ENCODE data around the gene SDK2. TPM values are rescaled to one million over a fixed set of nuclear protein-coding genes. Genes with fewer than 3 reads are reported as not detected.
A peak's percentile ranks its signal among the peaks of the same experiment; 100 is the strongest.

Gene SDK2
- total and polyA plus RNA-seq, 2 of the 8 experiments (the other 6 are each of a cell fraction or from before 2014, with no cell fraction given) = 3.9 to 4.1 TPM

DNA sequence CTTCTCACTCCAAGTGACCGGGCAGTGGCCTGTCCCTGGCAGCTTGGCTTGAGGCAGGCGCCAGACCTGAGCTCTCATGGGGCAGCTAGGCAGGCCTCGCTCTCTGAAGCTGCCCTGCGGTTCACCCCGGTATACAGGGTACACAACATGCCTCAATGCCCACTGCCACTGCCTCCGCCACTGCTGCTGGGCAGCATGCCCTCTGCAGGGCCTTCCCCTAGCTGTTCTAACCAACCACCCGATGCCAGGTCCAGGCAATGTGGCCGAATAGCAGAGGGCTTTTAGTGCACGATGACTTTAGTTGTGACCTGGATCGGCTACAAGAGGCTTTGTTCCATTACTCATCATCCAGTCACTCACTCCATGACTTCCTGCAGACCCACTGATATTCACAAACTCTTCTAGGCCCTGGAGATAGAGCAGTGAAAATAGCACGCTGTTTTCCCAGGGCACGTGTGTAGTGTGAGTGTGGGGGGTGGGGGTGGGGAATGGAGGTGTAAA lies 352.2 kb downstream of the SDK2 start:
- no peak overlapping the region for H2BK5ac ChIP-seq (ENCODE audit: low read depth, low read length)
- POLR2A ChIA-PET (ENCODE audit: partially characterized antibody) = no interaction called here
- peaks cover 14% of the 10 kb centered on the region for H3K79me1 ChIP-seq (ENCODE audit: low read depth, low read length)
- H3K4me3 ChIP-seq (ENCODE audit: extremely low read depth in 1 of 4, insufficient read depth in 2 of 4, low read depth in 3 of 4, low read length in 4 of 4) = no peak overlapping the region
- no peak overlapping the region for H4K91ac ChIP-seq (replicated peaks; ENCODE audit: insufficient read length, low read length)
- DNase-seq (ENCODE audit: low read depth in 1 of 2, low spot score in 2 of 2) (no peak), FAIRE-seq (no peak)
- H2BK20ac ChIP-seq (ENCODE audit: low read length) = no peak overlapping the region
- no peak overlapping the region for H3K4ac ChIP-seq (replicated peaks; ENCODE audit: insufficient read length, low read depth, low read length)
- no peak overlapping the region for H3K27ac ChIP-seq (ENCODE audit: low read depth, low read length)
- H2AFZ ChIP-seq (ENCODE audit: low read length) = no peak overlapping the region
- H4K8ac ChIP-seq (ENCODE audit: extremely low read depth, insufficient read depth, low read length) = no peak overlapping the region
- peaks cover 0 to 5% (median 0%) of the 10 kb centered on the region in 4 experiments; a peak in 1 of 7 replicates for H3K4me1 ChIP-seq (replicated peaks in 1 of 4; ENCODE audit: control insufficient read depth in 3 of 4, insufficient read depth in 4 of 4, low read length in 3 of 4)
- H2BK15ac ChIP-seq (ENCODE audit: low read length) = no peak overlapping the region
- H3K14ac ChIP-seq (ENCODE audit: insufficient read length) = no peak overlapping the region
- no peak overlapping the region for H2AK5ac ChIP-seq (ENCODE audit: low read depth, low read length)
- H4K20me1 ChIP-seq (replicated peaks in 1 of 2; ENCODE audit: control insufficient read depth in 1 of 2, insufficient read depth in 2 of 2, low read length in 2 of 2) = peaks cover 4% of the 10 kb centered on the region in 2 experiments
- H3K36me3 ChIP-seq (ENCODE audit: control insufficient read depth in 2 of 4, insufficient read depth in 4 of 4, low read length in 3 of 4) = no peaks in the 10 kb centered on the region
- WGBS, 2 experiments (ENCODE audit: extremely low coverage in 1 of 2, insufficient coverage in 1 of 2, insufficient read length in 1 of 2, insufficient replicate concordance in 2 of 2, low coverage in 1 of 2, low lambda C conversion rate in 2 of 2, missing lambda C conversion rate in 1 of 2) = 88% methylated on average over 12 of the region's 12 CpGs; no CpG with 5 or more reads in 1 of the 2 experiments
- no peak overlapping the region for H3K4me2 ChIP-seq (ENCODE audit: insufficient read depth in 1 of 2, low read depth in 2 of 2, low read length in 2 of 2)
- H2BK12ac ChIP-seq (ENCODE audit: low read depth, low read length) = 0 out of 2 replicates have a peak overlapping the region, but pooled peaks have one; percentile 60
- H3K18ac ChIP-seq (ENCODE audit: extremely low read depth, low read length) = no peak overlapping the region
- H3K9me3 ChIP-seq (ENCODE audit: insufficient read depth in 2 of 2, low read depth in 1 of 2, low read length in 1 of 2) = no peaks in the 10 kb centered on the region
- no peak overlapping the region for H4K5ac ChIP-seq (ENCODE audit: insufficient read length, low read depth, low read length)
- no peak overlapping the region for H2BK120ac ChIP-seq (replicated peaks; ENCODE audit: low read depth, low read length)
- H3K56ac ChIP-seq (replicated peaks; ENCODE audit: insufficient read length, low read depth, low read length) = no peak overlapping the region
- CTCF ChIA-PET (ENCODE audit: partially characterized antibody) = interaction anchor here (1.2 to 2.4 kb wide), 6 partner anchors 8 to 78 kb away, joined by 3 to 6 read pairs (median 4); no protein-coding TSS in a partner anchor
- no peaks in the 10 kb centered on the region; the same call in 1 of the 2 replicates for H3K23me2 ChIP-seq (ENCODE audit: low read depth, low read length)
- H3K23ac ChIP-seq (ENCODE audit: insufficient read length) = no peak overlapping the region
- no peaks in the 10 kb centered on the region for H3K27me3 ChIP-seq (replicated peaks in 1 of 4; ENCODE audit: control insufficient read depth in 3 of 4, extremely low read depth in 1 of 4, insufficient read depth in 3 of 4, low read length in 3 of 4)
- peaks cover 0 to 5% of the 10 kb centered on the region in 2 experiments; a peak in 1 of 4 replicates for H3K79me2 ChIP-seq (ENCODE audit: control insufficient read depth in 1 of 2, insufficient read depth in 2 of 2, low read length in 2 of 2)
- H3K9ac ChIP-seq (replicated peaks in 1 of 4; ENCODE audit: extremely low read depth in 1 of 4, low read depth in 3 of 4, low read length in 3 of 4) = no peak overlapping the region
- TF ChIP-seq POU5F1 (IDR thresholded peaks at IDR 0.05; ENCODE audit: low read depth, low read length) = no peak
- TF ChIP-seq HDAC2 (IDR thresholded peaks at IDR 0.05; ENCODE audit: borderline replicate concordance in 1 of 2, low read depth in 2 of 2, low read length in 2 of 2) = no peak
